ENCODE data around the gene DHRSX.
"Not testable (repeated sequence)": the region's sequence is repeated elsewhere in the genome, so short reads cannot be mapped to it uniquely, and the experiment has no call there.

The DHRSX gene

GRCh38 chrX:2299871-2300270 is 200.9 kb downstream of the DHRSX start:
- no peak for DNase-seq

GRCh38 chrX:2286731-2287130 is 214.0 kb downstream of the DHRSX start:
- no peak for DNase-seq

GRCh38 chrX:2284601-2285000 is 216.2 kb downstream of the DHRSX start:
- no peak for DNase-seq

- DNase-seq, result no peak
Observed at GRCh38 chrX:2284133-2284532, 216.6 kb downstream of the DHRSX start.

DNA sequence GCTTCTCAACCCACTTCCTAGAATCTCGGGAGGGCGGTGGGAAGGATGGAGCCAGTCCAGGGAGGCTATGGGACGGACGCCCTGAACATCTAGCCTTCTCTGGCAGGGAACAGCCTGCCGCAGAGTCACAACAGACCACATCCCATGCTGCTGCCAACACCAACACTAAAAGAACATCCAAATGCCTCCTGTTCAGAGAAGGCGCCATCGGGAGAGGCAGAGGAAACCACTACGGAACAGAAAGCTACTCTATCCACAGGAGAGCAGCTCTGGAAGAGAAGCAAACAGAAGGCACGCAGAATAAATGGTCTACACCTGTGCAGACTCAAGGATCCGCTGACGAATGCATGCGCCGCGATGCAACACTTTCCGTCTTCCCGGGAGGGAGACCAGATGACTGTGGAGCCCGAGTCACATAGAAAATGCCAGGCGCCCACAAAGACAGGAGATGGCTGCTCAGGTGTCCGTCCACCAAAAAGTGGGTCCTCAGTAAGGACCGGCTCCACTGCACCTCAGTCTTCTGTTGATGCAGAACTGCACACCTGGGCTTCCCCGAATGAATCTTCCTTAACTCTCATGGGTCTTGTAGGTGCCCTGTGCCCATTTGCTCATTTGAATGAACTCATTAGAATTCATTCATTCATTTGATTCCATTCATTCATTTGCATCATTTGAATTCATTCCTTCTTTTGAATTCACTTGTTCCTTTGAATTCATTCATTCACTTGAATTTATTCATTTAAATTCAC is 217.5 kb downstream of the DHRSX start:
- DNase-seq, result no peak

DNA sequence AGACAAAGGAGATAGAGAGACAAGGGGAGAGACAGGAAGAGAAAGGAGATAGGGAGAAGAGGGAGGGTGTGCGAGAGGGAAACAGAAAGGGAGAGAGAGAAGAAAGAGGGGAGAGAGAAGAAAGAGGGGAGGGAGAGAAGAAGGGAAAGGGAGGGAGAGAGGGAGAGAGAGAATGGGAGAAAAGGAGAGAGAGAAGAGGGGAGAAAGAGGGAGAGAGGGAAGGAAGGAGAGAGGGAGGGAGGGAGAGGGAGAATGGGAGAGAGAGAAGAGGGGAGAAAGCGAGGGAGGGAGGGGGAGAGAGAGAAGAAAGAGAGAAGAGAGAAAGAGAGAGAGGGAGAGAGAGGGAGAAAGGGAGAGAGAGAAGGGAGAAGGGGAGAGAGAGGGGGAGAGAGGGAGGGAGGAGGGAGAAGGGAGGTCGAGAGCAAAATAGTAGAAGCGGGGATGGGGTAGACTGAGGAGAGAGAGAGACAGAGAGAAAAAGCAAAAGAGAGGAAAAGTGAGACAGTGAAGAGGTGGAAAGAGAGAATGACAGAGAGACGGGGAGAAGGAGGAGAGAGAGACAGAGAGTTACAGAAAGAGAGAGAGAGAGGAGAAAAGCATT is 218.2 kb downstream of the DHRSX start:
- no peak for DNase-seq

DNA sequence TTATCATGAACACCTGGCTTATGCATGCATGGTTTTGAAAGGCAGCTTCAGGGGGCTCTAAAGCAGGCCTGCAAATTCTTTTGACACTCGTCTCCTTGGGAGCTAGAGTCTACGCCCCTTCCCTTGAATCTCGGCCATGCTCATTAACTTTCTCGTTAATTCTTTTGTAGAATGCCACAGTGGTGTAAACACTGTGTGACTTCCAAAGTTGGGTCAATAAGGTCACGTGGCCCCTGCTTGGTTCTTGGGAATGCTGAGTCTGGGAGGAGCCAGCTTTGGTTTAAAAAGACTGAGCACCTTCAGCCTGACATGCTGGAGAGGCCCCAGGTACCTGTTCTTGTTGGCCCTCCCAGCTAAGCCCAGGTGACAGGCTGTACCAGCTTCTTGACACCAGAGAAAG is 228.4 kb downstream of the DHRSX start:
- DNase-seq, result no peak

DNA sequence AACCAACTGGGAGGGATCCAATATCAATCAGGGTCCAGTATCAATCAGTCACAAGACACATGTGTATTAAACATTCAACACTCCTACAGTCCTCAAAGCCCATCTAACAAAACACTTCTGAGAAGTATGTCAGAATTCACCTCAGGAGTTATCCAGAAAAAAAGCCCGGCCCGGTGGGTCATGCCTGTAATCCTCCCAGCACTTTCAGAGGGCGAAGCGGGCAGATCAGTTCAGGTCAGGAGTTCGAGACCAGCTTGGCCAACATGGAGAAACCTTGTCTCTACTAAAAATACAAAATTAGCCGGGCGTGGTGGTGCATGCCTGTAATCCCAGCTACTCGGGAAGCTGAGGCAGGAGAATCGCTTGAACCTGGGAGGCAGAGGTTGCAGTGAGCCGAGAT is 229.2 kb downstream of the DHRSX start:
- not testable (repeated sequence) for DNase-seq

DNA sequence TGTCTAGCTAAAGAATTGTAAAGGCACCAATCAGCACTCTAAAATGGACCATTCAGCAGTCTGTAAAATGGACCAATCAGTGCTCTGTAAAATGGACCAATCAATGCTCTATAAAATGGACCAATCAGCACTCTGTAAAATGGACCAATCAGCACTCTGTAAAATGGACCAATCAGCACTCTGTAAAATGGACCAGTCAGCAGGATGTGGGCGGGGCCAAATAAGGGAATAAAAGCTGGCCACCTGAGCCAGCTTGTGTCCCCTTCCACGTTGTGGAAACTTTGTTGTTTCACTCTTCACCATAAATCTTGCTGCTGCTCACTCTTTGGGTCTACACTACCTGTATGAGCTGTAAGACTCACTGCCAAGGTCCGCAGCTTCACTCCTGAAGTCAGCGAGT is 230.0 kb downstream of the DHRSX start:
- not testable (repeated sequence) for DNase-seq

GRCh38 chrX:2267890-2268289 is 232.9 kb downstream of the DHRSX start:
- no peak for DNase-seq

DNA sequence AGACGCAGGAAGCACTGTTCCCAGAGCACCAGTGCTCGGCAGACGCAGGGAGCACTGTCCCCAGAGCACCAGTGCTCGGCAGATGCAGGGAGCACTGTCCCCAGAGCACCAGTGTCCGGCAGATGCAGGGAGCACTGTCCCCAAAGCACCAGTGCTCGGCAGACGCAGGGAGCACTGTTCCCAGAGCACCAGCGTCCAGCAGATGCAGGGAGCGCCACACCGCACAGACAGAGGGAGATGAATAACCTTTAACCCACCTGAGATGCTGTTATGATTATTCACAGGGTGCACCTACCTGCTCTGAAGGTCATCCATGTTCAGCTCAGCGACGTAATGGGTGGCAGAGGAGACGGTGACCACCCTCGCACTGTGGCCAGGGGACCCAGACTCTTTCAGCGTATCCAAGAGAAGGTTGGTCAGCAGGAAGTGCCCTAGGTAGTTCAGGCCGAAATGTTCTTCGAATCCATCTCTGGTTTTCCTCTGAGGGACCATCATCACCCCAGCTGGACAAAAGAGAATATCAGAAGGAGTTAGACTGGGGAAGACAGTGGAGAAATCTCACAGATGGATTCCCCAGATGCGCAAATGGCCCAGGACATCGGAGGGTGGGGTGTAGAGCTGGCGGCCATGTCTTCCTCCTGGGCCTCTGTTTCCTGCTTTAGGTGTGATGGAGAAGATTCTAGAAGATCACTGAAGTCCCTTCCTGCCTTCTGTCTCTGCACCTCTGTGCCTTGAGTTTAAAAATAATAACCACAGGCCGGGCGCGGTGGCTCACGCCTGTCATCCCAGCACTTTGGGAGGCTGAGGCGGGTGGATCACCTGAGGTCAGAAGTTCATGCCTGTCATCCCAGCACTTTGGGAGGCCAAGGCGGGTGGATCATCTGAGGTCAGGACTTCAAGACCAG is 234.1 kb downstream of the DHRSX start:
- no peak for DNase-seq

- not testable (repeated sequence) for DNase-seq
Observed at GRCh38 chrX:2265658-2266444, 234.9 kb downstream of the DHRSX start.

DNA sequence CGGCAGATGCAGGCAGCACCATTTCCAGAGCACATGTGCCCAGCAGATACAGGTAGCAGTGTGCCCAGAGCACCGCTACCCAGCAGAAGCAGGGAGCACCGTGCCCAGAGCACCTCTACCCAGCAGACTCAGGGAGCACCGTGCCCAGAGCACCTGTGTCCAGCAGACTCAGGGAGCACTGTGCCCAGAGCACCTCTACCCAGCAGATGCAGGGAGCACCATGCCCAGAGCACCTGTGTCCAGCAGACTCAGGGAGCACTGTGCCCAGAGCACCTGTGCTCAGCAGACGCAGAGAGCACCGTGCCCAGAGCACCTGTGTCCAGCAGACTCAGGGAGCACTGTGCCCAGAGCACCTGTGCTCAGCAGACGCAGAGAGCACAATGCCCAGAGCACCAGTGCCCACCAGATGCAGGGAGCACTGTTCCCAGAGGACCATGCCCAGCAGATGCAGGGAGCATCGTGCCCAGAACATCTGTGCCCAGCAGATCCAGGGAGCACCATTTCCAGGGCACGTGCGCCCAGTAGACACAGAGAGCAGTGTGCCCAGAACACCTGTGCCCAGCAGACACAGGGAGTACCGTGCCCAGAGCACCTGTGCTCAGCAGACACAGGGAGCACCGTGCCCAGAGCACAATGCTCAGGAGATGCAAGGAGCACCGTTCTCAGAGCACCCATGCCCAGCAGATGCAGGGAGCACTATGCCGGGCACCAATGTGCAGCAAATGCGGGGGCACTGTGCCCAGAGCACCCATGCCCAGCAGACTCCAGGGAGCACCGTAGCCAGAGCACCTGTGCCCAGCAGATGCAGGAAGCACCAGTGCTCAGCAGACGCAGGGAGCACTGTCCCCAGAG is 236.4 kb downstream of the DHRSX start:
- DNase-seq, result no peak

- DNase-seq, result no peak
Observed at GRCh38 chrX:2263203-2263602, 237.6 kb downstream of the DHRSX start.

- no peak for DNase-seq
Observed at GRCh38 chrX:2262668-2263055, 238.1 kb downstream of the DHRSX start.

DNA sequence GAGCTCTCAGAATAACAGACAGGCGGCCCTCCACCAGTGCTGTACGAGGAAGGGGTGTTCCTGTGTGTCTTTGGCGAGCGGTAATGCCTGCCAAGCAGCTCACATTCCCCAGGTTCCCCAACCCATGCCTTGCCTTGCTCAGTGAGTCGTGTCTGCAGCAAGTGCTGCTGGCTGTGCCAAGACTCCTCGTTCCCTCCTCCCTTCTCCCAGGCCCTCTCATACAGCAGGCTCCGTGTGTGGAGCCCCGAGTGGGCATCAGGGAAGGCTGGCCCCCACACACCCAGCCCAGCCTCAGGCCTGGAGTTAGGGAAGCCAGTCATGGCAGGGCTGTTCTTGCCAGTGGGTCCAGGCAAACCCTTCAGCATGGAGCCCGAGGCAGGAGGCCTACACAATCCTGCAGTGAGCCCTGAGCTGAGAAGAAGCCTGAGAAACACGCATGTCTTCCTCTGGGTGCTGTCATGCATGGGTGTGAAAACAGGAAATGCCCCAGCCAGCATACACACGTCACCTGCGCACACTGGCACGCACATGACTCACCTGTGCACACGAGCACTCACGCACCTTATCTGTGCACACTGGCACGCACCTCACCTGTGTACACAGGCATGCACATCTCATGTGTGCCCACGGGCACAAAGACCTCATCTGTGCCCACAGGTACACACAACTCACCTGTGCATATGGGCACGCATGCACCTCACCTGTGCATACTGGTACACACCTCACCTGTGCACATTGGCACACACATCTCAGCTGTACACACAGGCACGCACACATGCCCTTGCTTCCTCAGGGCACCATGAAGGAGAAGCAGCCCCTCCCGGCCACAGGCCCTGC is 238.7 kb downstream of the DHRSX start:
- DNase-seq, result no peak

DNA sequence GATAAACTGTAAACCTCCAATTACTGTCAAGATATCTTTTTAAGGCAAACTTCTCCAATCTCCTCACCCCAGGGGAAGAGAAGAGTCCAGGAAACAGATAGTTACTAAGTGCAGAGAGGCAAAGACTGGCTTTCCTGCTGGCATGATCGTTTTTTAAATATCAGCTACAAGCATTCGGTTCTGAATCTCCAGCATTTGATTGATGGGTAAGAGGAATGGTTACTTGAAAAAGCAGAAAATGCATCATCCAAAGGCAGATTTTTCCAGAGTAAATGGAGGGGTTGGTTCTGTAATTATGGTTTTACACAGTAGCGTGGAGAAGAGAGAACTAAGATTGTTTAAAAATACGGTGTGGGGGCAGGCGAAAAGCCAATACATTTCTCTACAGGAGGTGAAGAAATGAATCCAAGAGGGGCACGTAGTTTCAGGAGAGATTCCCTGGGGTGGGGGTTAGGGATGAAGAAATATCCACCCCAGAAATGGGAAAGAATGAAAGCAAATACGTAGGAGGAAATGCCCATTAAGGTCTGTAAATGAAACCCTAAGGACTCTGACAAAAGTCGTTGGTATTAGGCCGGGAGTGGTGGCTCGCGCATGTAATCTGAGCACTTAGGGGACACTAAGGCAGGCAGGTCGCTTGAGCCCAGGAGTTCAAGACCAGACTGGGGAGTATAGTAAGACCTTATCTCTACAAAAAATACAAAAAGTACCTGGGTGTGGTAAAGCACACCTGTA is 248.3 kb downstream of the DHRSX start:
- no peak for DNase-seq

GRCh38 chrX:2251211-2251610 is 249.6 kb downstream of the DHRSX start:
- no peak for DNase-seq

GRCh38 chrX:2243913-2244460 is 256.8 kb downstream of the DHRSX start:
- no peak for DNase-seq

GRCh38 chrX:2242980-2243379 is 257.8 kb downstream of the DHRSX start:
- DNase-seq, result no peak
